Measurements from ENCODE around the gene SIGLEC15.

DNA sequence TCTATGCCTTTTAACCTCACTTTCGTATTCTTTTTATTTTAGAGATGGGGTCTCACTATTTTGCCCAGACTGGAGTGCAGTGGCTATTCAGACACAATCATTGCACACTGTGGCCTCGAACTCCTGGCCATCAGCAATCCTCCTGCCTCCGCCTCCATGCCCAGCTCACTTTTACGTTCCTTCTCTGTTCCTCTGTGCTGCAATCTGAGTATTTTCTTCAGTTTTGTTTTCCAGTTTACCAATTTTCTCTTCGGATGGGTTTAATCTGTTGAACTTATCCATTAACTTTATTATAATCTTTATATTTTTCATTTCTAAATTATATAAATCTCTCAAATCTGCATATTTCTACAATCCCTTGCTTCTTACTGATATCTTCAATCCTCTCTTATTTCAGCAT, 38.6 kb downstream of the SIGLEC15 start:
- TF ChIP-seq, protein P1, sequence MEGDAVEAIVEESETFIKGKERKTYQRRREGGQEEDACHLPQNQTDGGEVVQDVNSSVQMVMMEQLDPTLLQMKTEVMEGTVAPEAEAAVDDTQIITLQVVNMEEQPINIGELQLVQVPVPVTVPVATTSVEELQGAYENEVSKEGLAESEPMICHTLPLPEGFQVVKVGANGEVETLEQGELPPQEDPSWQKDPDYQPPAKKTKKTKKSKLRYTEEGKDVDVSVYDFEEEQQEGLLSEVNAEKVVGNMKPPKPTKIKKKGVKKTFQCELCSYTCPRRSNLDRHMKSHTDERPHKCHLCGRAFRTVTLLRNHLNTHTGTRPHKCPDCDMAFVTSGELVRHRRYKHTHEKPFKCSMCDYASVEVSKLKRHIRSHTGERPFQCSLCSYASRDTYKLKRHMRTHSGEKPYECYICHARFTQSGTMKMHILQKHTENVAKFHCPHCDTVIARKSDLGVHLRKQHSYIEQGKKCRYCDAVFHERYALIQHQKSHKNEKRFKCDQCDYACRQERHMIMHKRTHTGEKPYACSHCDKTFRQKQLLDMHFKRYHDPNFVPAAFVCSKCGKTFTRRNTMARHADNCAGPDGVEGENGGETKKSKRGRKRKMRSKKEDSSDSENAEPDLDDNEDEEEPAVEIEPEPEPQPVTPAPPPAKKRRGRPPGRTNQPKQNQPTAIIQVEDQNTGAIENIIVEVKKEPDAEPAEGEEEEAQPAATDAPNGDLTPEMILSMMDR (IDR thresholded peaks at IDR 0.05; ENCODE audit: low read depth, low read length): no peak
- TF ChIP-seq, protein P2, sequence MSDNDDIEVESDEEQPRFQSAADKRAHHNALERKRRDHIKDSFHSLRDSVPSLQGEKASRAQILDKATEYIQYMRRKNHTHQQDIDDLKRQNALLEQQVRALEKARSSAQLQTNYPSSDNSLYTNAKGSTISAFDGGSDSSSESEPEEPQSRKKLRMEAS (IDR thresholded peaks at IDR 0.05; ENCODE audit: low read depth, low read length): no peak
- TF ChIP-seq POLR2A (IDR thresholded peaks at IDR 0.05; ENCODE audit: extremely low read depth, insufficient read length) (no peak), MYC (IDR thresholded peaks at IDR 0.05; ENCODE audit: low read depth, low read length) (no peak)

Data from NB4 (cell line).